ENCODE measurements around the gene TET2.

DNA sequence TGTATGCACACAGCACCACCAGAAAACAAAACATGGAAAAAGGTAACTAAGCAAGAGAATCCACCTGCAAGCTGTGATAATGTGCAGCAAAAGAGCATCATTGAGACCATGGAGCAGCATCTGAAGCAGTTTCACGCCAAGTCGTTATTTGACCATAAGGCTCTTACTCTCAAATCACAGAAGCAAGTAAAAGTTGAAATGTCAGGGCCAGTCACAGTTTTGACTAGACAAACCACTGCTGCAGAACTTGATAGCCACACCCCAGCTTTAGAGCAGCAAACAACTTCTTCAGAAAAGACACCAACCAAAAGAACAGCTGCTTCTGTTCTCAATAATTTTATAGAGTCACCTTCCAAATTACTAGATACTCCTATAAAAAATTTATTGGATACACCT lies 90.2 kb downstream of the TET2 start:
- TF ChIP-seq, protein P1, sequence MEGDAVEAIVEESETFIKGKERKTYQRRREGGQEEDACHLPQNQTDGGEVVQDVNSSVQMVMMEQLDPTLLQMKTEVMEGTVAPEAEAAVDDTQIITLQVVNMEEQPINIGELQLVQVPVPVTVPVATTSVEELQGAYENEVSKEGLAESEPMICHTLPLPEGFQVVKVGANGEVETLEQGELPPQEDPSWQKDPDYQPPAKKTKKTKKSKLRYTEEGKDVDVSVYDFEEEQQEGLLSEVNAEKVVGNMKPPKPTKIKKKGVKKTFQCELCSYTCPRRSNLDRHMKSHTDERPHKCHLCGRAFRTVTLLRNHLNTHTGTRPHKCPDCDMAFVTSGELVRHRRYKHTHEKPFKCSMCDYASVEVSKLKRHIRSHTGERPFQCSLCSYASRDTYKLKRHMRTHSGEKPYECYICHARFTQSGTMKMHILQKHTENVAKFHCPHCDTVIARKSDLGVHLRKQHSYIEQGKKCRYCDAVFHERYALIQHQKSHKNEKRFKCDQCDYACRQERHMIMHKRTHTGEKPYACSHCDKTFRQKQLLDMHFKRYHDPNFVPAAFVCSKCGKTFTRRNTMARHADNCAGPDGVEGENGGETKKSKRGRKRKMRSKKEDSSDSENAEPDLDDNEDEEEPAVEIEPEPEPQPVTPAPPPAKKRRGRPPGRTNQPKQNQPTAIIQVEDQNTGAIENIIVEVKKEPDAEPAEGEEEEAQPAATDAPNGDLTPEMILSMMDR (conservative IDR thresholded peaks at IDR 0.05), result no peak
- no peak for TF ChIP-seq ZFX (IDR thresholded peaks at IDR 0.05)

All from C4-2B (cell line).